ENCODE data around the gene DCTN4.

DNA sequence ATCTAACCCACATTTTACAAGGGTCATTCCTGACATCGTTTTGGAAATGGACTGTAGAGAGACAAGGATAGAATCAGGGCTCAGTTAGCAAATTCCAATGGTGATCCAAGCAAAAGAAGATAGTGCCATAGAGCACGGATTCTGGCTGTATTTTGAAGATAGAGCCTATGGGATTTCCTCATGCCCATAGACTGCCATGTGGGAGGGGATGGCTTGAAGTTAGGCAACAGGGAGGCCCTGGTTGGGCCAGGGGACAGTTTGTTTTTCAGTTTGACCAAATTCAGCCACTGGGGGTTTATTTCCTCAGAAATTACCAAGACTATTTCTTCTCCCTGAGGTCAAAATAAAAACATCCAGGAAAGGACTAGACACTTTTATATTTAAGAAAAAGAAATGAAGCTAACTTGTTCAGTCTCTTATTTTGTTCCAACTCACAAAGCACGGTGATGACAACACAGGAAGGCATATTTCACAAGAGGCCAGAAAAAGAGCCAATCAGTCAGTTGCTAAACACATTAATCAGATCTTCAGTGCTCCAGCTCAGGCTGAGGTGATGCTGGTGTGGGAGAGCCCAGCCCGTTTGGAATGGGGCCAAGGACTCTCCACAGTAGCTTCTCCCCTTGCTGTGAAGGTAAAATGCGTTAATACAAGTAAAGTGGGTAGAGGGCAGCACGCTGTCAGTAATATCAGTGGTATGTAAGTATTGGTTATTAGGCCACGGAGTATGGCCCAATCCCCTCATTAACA, 4.4 kb upstream of the DCTN4 start:
- TF ChIP-seq POLR2A (IDR thresholded peaks at IDR 0.05; ENCODE audit: low read length) (no peak), GATA1 (IDR thresholded peaks at IDR 0.05; ENCODE audit: low read depth, low read length) (no peak)

Measured in erythroblast (primary cell).